Endothelial cell (in vitro differentiated cells): ENCODE measurements around the gene SUFU. TPM values are rescaled to one million over a fixed set of nuclear protein-coding genes. Genes with fewer than 3 reads are reported as not detected.
"Not testable (repeated sequence)": the region's sequence is repeated elsewhere in the genome, so short reads cannot be mapped to it uniquely, and the experiment has no call there.

Experiments
- DNase-seq: peaks from one replicate; pipeline ENCODE4 v3.0.0; 2021; ENCODE audit warnings: low spot score
- H3K27ac Mint-ChIP-seq: one replicate; pipeline ENCODE4 v1.8.0; 2021; ENCODE audit warnings: mixed read lengths, inconsistent platforms; ENCODE audit not compliant: unreplicated experiment
- H3K27me3 Mint-ChIP-seq: one replicate; pipeline ENCODE4 v1.8.0; 2021; ENCODE audit warnings: mild to moderate bottlenecking, moderate library complexity, mixed read lengths, inconsistent platforms; ENCODE audit not compliant: unreplicated experiment
- H3K36me3 Mint-ChIP-seq: one replicate; pipeline ENCODE4 v1.8.0; 2021; ENCODE audit warnings: mild to moderate bottlenecking, low read depth, mixed read lengths, inconsistent platforms; ENCODE audit not compliant: unreplicated experiment
- H3K4me1 Mint-ChIP-seq: one replicate; pipeline ENCODE4 v1.8.0; 2021; ENCODE audit warnings: mild to moderate bottlenecking, mixed read lengths, inconsistent platforms; ENCODE audit not compliant: unreplicated experiment
- H3K4me3 Mint-ChIP-seq: one replicate; pipeline ENCODE4 v1.8.0; 2021; ENCODE audit warnings: mild to moderate bottlenecking, mixed read lengths, inconsistent platforms; ENCODE audit not compliant: unreplicated experiment
- H3K9me3 Mint-ChIP-seq: one replicate; pipeline ENCODE4 v1.8.0; 2021; ENCODE audit warnings: mixed read lengths, inconsistent platforms; ENCODE audit not compliant: unreplicated experiment
- total RNA-seq: library from RNA; stranded (reverse); fragmentation: NEBNext Ultra II Directional; extraction: Animal tissue kit (Norgen Biotek cat#: 25700); gene quantifications from one replicate; pipeline ENCODE4 v1.2.1, GENCODE V29; 2021; ENCODE audit not compliant: unreplicated experiment
- TF ChIP-seq, protein P1 (sequence below): fragments of 200-600 bp; sonication (generic); IDR thresholded peaks from one replicate; pipeline ENCODE4 v1.5.0; 2021; ENCODE audit warnings: antibody characterized with exemption; ENCODE audit not compliant: unreplicated experiment

SUFU gene
- total RNA-seq, 1 donor from 2014 or later, result 44.4 TPM

DNA sequence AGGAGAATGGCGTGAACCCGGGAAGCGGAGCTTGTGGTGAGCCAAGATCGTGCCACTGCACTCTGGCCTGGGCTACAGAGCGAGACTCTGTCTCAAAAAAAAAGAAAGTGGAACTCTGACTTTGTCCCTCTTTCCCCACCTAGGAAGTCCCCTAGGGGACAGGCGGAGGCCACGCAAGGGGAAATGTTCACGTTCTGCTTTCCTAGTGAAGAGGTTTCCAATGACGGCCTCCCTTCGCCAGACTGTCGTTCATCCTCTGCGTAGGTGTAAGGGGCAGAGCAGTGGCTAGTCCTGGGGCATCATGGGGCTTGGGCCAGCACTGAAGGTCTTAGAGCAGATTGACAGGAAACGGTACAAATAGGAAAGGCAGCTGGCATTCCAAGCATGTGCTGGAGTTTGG is 30.6 kb downstream of the SUFU start:
- Mint-ChIP-seq H3K4me1 (no peaks in the 10 kb centered on the region), H3K36me3 (peaks cover 23% of the 10 kb centered on the region), H3K9me3 (no peaks in the 10 kb centered on the region), H3K4me3 (no peak overlapping the region), H3K27ac (no peak overlapping the region), H3K27me3 (no peaks in the 10 kb centered on the region)
- TF ChIP-seq, protein P1, sequence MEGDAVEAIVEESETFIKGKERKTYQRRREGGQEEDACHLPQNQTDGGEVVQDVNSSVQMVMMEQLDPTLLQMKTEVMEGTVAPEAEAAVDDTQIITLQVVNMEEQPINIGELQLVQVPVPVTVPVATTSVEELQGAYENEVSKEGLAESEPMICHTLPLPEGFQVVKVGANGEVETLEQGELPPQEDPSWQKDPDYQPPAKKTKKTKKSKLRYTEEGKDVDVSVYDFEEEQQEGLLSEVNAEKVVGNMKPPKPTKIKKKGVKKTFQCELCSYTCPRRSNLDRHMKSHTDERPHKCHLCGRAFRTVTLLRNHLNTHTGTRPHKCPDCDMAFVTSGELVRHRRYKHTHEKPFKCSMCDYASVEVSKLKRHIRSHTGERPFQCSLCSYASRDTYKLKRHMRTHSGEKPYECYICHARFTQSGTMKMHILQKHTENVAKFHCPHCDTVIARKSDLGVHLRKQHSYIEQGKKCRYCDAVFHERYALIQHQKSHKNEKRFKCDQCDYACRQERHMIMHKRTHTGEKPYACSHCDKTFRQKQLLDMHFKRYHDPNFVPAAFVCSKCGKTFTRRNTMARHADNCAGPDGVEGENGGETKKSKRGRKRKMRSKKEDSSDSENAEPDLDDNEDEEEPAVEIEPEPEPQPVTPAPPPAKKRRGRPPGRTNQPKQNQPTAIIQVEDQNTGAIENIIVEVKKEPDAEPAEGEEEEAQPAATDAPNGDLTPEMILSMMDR, result no peak
- no peak for DNase-seq

DNA sequence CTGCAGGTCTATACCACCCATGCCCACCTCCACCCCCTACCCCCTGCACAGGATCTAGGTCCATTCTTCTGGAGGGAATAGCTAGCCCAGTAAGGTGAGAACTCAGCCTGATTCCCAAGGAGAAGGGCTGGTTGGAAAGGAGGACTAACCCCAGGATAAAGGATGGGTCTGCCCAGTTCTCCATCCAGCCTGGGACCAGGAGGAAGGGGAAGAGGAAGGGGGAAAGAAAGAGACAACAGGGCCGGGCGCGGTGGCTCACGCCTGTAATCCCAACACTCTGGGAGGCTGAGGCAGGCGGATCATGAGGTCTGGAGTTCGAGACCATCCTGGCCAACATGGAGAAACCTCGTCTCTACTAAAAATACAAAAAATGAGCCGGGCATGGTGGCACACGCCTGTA is 31.2 kb downstream of the SUFU start:
- H3K4me1 Mint-ChIP-seq, H3K4me3 Mint-ChIP-seq, DNase-seq, H3K27me3 Mint-ChIP-seq, H3K9me3 Mint-ChIP-seq, H3K27ac Mint-ChIP-seq: not testable (repeated sequence)
- peaks cover 23% of the 10 kb centered on the region for H3K36me3 Mint-ChIP-seq

DNA sequence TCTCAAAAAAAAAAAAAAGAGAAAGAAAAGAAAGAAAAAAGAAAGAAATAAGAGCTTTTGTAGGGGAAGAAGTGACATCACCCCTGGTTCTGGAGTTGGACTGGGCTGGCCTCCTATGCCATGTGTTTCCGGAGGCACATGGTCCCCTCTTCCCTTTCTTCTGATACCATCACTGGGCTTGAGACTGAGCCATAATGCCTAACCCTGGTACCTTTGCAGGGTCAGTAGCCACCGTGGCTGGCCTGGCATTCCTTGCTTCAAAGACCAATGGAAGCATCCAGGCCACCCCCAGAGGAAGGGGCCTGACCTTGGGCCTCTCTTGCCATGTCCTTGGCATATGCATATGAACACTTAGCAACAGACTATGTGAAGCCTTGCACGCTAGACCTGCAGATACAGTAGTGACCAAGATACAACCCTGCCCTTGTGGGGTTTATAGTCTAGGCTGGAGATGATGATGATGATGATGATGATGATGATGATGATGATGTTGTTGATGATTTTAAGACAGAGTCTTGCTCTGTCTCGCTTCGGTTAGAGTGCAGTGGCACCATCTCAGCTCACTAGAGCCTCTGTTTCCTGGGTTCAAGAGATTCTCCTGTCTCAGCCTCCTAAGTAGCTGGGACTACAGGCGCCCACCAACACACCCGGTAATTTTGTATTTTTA is 31.8 kb downstream of the SUFU start:
- no peak for DNase-seq
- TF ChIP-seq, protein P1, result no peak
- no peak overlapping the region for H3K27ac Mint-ChIP-seq
- H3K36me3 Mint-ChIP-seq, result peaks cover 23% of the 10 kb centered on the region
- no peaks in the 10 kb centered on the region for H3K9me3 Mint-ChIP-seq
- H3K4me3 Mint-ChIP-seq, result no peak overlapping the region
- no peaks in the 10 kb centered on the region for H3K27me3 Mint-ChIP-seq
- no peaks in the 10 kb centered on the region for H3K4me1 Mint-ChIP-seq

DNA sequence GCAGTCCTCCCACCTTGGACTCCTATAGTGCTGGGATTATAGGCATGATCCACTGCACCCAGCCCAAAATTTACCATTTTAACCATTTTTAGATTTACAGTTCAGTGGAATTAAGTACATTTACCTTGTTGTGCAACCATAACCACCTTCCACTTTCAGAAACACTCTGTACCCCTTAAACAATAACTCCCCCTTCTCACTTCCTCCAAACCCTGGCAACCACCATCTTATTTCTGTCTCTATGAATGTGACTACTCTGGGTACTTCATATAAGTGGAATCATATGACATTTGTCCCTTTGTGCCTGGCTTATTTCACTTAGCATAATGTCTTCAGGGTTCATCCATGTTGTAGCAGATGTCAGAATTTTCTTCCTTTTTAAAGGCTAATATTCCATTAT is 33.6 kb downstream of the SUFU start:
- TF ChIP-seq, protein P1, result no peak
- no peak overlapping the region for H3K27ac Mint-ChIP-seq
- H3K27me3 Mint-ChIP-seq, result no peaks in the 10 kb centered on the region
- H3K36me3 Mint-ChIP-seq, result peaks cover 21% of the 10 kb centered on the region
- no peak overlapping the region for H3K4me3 Mint-ChIP-seq
- DNase-seq, result no peak
- H3K9me3 Mint-ChIP-seq, result no peaks in the 10 kb centered on the region
- no peaks in the 10 kb centered on the region for H3K4me1 Mint-ChIP-seq

DNA sequence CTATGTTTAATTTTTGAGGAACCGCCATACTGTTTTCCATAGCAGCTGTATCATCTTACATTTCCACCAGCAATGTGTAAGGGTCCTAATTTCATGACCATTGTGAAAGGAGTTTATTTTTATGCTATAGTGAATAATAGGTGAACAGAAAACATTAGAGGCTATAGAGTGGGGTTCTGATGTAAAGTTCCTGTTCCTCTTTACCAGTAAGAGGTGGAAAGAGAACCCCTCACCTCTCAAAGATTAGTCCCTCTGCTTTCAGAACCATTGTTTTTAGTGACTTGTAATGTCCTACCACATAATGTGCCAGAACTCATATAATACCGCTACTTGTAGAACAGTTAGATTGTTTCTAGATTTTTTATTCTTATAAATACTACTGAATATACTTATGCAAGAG is 34.2 kb downstream of the SUFU start:
- Mint-ChIP-seq H3K27ac (no peak overlapping the region), H3K9me3 (no peaks in the 10 kb centered on the region), H3K36me3 (peaks cover 15% of the 10 kb centered on the region), H3K4me3 (no peak overlapping the region), H3K4me1 (no peaks in the 10 kb centered on the region), H3K27me3 (no peaks in the 10 kb centered on the region)
- no peak for DNase-seq
- TF ChIP-seq, protein P1, result no peak
